Fibroblast of villous mesenchyme (primary cell): ENCODE data around the gene CCDC47. TPM values are rescaled to one million over a fixed set of nuclear protein-coding genes. Genes with fewer than 3 reads are reported as not detected.

Experiments
- DNase-seq: peaks from one replicate; pipeline ENCODE4 v3.0.0-alpha.2; 2010; ENCODE audit warnings: low read depth
- H3K4me3 ChIP-seq: 2 replicates; pipeline ENCODE4 v1.5.1; 2011; ENCODE audit warnings: low read depth, mild to moderate bottlenecking, low read length
- CTCF ChIP-seq: IDR thresholded peaks from 2 replicates; pipeline ENCODE4 v1.5.1; 2012; ENCODE audit warnings: low read depth, mild to moderate bottlenecking, low read length; ENCODE audit not compliant: insufficient read depth
- total RNA-seq: library from RNA; depleted of rRNA; stranded (reverse); fragments of >200 nt; gene quantifications from 2 replicates; pipeline ENCODE4 v1.2.3, GENCODE V29; 2012

Gene CCDC47
- total RNA-seq, 1 donor, result 76.4 TPM

GRCh38 chr17:63703029-63703428 is 70.4 kb downstream of the CCDC47 start:
- H3K4me3 ChIP-seq, result no peak overlapping the region
- TF ChIP-seq CTCF, result no peak
- DNase-seq, result no peak

- no peak for DNase-seq
- no peak overlapping the region for H3K4me3 ChIP-seq
- no peak for TF ChIP-seq CTCF
Observed at GRCh38 chr17:63702721-63703015, 70.7 kb downstream of the CCDC47 start.

DNA sequence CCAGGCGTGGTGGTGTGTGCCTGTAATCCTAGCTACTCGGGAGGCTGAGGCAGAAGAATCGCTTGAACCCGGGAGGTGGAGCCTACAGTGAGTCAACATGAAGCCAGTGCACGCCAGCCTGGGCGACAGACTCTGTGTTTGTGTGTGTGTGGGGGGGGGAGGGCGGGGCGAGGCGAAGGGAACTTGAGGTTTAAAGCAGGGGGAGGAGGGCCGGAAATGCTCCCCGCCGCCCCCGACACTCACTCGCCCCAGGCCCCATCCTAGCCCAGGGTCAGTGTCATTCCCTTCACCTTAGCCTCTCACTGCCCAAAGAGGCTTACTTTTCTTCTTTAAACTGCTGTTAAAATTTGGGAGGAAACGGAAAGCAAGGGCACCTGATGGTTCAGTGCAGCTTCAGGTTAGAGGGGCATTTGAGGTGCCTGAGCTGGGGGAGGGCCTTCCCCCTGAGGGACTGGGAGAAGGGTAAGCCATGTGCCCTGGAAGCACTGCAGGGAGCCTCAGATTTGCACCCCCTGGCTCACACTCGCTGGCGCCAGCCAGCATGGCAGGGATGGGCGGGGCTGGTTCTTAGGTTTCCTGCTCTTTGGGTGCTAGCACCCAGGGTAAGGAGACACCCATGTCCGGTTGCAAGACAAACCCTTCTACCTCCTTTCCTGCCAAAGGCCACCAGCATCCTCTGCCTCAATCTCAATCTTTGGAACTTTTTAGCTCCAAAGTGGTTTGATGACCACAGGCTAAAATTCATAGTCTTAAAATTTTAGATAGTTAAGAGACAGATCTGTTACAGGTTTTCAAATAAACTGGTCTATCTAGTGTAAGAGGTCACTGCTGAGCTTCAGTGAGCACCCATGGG is 71.3 kb downstream of the CCDC47 start:
- no peak overlapping the region for H3K4me3 ChIP-seq
- DNase-seq, result no peak
- TF ChIP-seq CTCF, result no peak

DNA sequence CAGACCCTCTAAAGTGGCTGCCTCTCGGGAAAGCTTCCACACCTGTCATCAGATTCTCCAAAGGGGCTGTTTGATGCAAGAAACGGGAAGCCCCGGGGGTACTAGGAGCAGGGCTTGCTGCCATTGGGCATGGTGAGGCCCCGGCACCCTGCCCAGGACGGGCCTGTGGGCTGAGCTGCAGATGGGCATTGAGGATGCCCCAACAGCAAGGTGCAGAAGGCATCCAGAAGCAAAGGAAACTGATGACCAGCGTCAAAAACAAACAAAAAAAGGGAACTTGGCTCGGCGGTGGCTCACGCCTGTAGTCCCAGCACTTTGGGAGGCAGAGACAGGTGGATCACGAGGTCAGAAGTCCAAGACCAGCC is 72.0 kb downstream of the CCDC47 start:
- H3K4me3 ChIP-seq, result no peak overlapping the region
- no peak for DNase-seq
- no peak for TF ChIP-seq CTCF

DNA sequence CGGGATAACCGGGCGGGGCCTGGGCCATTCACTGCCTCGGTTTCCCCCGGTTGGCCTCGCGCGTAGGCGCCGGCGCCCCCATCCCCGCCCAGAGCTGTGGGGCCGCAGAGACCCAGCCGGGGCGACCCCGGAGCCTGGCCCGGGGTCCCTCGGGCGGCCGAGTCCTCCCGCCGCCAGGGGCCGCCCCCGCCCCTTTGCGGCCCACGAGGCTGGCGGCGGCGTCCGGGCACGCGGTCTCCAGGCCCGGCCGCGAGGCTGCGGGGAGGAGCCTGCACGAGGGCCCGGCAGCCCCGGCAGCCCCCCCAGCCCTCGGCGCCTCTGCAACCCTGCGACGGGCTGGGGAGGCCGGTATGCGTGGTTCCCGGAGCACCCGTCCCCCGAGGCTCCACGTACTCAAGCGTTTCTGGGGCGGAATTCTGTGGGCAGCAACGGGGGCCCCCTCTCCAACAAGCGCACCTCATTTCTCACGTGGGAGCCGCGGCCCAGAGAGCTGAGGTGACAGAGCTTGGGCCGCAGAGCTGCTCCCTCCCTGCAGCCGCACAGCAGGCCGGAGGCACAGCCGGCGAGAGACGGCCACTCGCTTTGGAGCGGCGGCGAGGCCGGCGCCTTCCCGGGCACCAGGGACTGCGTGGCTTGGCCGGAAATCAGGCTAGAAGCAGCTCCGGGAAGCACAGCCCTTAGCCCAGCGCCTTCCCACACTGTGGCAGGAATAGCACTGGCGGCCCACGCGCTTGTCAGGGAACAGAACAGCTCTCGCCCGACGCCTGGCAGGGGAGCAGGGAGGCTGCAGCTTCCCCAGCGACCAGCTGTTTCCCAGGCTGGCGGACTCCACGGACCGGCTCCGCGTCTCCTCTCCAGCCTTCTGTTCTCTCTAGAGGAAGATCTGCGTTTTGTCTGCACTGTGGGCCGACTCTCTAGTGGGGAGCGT is 72.6 kb downstream of the CCDC47 start:
- DNase-seq, result peak; percentile 45

More for the DNA sequence above, 72.6 kb downstream of the CCDC47 start:
- peak overlapping the region; percentile 57 for H3K4me3 ChIP-seq
- no peak for TF ChIP-seq CTCF
